HG03060 (cell line): ENCODE data around the gene HEG1.

Experiments
- ATAC-seq: cut with Tn5 transposase; IDR thresholded peaks from one replicate; pipeline ENCODE4 v1.9.1; 2021; ENCODE audit warnings: low read depth, moderate number of reproducible peaks; ENCODE audit not compliant: unreplicated experiment

HEG1 gene

GRCh38 chr3:125017406-125017805 is 38.4 kb downstream of the HEG1 start:
- no peak for ATAC-seq

- ATAC-seq = no peak
These were observed 41.1 kb downstream of the HEG1 start for GRCh38 chr3:125014570-125015179.

GRCh38 chr3:125013095-125013494 is 42.7 kb downstream of the HEG1 start:
- no peak for ATAC-seq

GRCh38 chr3:125011941-125012340 is 43.9 kb downstream of the HEG1 start:
- ATAC-seq = no peak

- no peak for ATAC-seq
These were observed 45.4 kb downstream of the HEG1 start for GRCh38 chr3:125010393-125010792.

- no peak for ATAC-seq
These were observed 47.0 kb downstream of the HEG1 start for GRCh38 chr3:125008766-125009165.

- ATAC-seq = no peak
These were observed 49.5 kb downstream of the HEG1 start for GRCh38 chr3:125006291-125006731.

GRCh38 chr3:125005676-125006075 is 50.1 kb downstream of the HEG1 start:
- ATAC-seq = no peak

- ATAC-seq = no peak
These were observed 50.6 kb downstream of the HEG1 start for GRCh38 chr3:125005222-125005621.

GRCh38 chr3:125003859-125004595 is 51.8 kb downstream of the HEG1 start:
- no peak for ATAC-seq

- no peak for ATAC-seq
These were observed 52.4 kb downstream of the HEG1 start for GRCh38 chr3:125003369-125003853.

GRCh38 chr3:125002414-125003368 is 53.1 kb downstream of the HEG1 start:
- ATAC-seq = no peak

- no peak for ATAC-seq
These were observed 54.0 kb downstream of the HEG1 start for GRCh38 chr3:125001557-125002413.

GRCh38 chr3:125000661-125001060 is 55.1 kb downstream of the HEG1 start:
- ATAC-seq = no peak

GRCh38 chr3:124999897-125000435 is 55.8 kb downstream of the HEG1 start:
- no peak for ATAC-seq

- no peak for ATAC-seq
These were observed 56.5 kb downstream of the HEG1 start for GRCh38 chr3:124999317-124999716.

GRCh38 chr3:124998247-124998630 is 57.6 kb downstream of the HEG1 start:
- no peak for ATAC-seq

GRCh38 chr3:124997303-124998246 is 58.2 kb downstream of the HEG1 start:
- no peak for ATAC-seq
